ENCODE measurements around the gene TFDP2.

DNA sequence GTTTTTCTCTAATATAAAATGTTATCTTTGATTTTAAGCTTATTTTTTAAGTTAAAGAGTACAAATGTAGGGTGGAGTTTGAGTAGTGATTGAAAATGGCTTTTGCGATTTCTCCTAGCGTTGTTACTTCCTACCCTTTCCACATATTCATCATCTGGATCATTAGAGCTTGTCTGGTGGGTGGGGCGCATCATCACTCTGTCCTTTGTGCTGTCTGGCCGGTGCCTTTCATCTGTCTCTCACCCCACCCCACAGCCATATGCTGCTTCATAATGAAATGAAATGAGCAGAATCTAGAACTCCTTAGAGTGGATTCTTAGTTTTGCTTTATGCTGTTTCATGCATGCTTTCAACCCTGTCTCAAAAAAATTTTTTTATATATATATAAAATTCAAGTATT, 228.6 kb downstream of the TFDP2 start:
- TF ChIP-seq, protein P1, sequence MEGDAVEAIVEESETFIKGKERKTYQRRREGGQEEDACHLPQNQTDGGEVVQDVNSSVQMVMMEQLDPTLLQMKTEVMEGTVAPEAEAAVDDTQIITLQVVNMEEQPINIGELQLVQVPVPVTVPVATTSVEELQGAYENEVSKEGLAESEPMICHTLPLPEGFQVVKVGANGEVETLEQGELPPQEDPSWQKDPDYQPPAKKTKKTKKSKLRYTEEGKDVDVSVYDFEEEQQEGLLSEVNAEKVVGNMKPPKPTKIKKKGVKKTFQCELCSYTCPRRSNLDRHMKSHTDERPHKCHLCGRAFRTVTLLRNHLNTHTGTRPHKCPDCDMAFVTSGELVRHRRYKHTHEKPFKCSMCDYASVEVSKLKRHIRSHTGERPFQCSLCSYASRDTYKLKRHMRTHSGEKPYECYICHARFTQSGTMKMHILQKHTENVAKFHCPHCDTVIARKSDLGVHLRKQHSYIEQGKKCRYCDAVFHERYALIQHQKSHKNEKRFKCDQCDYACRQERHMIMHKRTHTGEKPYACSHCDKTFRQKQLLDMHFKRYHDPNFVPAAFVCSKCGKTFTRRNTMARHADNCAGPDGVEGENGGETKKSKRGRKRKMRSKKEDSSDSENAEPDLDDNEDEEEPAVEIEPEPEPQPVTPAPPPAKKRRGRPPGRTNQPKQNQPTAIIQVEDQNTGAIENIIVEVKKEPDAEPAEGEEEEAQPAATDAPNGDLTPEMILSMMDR (IDR thresholded peaks at IDR 0.05): no peak
- no peak for TF ChIP-seq POLR2A (IDR thresholded peaks at IDR 0.05)
